ENCODE measurements around the gene SHMT1.
"Not testable (repeated sequence)": the region's sequence is repeated elsewhere in the genome, so short reads cannot be mapped to it uniquely, and the experiment has no call there.

Gene SHMT1

DNA sequence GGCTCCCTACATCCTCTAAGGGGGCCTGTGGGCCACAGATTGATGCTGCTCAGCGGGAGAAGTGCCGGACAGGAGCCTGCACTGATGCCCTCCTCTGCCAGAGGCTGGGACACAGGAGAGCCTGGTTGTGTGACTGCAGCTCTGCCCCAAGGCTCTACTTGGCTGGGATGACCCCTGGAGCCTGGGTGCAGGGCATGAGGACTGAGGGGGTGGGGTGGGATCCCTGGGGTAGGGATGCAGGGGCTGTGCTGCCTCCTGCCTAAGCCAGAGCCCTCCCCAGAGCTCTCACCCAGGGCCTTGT is 14.8 kb upstream of the SHMT1 start:
- DNase-seq (ENCODE audit: low read depth): no peak

DNA sequence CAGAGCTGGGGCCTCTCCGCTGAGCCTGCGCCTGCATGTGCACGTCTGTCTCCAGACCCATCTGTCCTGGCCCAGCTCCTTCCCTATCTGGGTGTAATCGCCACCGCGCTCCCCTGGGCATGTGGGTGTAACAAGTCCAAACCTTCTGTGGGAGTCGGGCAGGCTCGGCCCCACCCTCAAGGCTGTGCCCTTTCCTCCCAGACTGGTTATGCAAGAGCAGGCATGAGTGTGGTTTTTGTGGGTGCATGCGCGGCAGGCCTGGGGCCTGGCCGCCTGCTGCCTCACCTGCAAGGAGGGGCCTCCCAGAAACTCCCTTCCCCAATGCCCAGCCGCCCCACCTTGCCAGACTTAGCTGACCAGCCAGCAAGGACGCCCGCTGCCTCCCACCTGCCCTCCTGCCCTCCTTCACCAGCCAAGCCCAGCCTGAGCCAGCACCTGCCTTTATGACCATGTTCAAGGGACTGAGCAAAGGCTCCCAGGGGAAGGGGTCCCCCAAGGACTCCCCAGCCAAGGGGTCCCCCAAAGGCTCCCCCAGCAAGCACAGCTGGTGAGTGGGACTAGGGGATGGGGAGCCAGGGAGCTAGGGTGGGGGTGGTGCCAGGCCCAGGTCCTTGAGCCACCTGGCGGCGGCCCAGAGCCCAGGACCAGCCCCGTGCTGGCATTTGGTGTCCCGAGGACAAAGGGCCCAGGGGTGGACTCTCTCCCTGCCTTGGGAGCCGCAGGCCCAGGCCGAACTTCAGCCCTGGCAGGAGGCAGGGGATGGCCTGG is 14.3 kb upstream of the SHMT1 start, which contains the start of gene EVPLL:
EVPLL (plus strand) TSS at position 342 of the 768 bp plus-strand sequence. CDS start 3,160 bp downstream, outside the sequence.
- DNase-seq (ENCODE audit: low read depth): no peak

DNA sequence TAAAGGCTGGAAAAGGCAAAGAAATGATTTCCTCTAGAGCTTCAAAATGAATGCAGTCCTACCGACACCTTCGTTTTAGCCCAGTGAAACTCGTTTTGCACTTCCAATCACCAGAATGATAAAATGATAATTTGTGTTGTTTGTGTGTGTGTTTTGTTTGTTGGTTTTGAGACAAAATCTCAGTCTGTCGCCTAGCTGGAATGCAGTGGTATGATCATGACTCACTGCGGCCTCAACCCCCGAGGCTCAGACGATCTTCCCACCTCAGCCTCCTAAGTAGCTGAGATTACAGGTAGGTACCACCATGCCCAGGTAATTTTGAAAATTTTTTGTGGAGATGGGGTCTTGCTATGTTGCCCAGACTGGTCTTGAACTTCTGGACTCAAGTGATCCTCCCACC is 10.9 kb upstream of the SHMT1 start:
- DNase-seq (ENCODE audit: low read depth): no peak

DNA sequence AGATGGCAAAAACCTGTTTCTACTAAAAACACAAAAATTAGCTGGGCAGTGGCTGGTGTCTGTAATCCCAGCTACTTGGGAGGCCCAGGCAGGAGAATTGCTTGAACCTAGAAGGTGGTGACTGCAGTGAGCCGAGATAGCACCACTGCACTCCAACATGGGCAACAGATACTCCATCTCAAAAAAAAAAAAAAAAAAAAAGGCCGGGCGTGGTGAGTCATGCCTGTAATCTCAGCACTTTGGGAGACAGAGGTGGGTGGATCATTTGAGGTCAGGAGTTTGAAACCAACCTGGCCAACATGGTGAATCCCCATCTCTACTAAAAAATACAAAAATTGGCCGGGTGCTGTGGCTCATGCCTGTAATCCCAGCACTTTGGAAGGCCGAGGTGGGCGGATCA is 9.8 kb upstream of the SHMT1 start:
- not testable (repeated sequence) for DNase-seq (ENCODE audit: low read depth)

DNA sequence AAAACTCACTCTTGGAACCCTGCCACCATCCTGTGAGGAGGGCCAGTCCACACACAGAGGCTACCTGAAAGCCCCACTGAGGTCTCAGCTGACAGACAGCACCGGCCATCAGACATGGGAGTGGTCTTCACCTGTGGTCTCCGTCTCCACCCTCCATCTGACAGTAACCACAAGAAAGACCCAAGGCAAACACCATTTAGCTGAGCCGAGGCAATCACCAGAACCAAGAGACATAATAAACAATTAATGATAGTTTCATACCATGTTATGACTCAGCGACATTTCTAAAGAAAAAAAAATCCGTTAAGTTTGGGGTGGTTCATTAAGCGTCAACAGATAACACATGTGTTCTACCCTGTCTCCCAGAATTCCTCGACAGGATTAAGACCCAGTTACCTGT is 8.1 kb upstream of the SHMT1 start:
- DNase-seq (ENCODE audit: low read depth): no peak

DNA sequence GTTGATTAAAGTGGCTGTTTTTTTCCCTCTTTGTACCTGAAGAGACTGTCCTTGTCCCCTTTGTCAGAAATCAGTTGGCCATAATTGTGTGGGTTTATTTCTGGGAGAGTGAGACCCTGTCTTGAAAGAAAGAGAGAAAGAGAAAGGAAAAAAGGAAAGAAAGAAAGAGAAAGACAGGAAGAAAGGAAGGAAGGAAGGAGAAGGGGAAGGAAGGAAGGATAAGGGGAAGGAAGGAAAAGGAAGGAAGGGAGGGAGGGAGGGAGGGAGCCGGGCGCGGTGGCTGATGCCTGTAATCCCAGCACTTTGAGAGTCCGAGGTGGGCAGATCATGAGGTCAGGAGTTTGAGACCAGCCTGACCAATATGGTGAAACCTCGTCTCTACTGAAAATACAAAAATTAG is 7.4 kb upstream of the SHMT1 start:
- DNase-seq (ENCODE audit: low read depth): no peak

DNA sequence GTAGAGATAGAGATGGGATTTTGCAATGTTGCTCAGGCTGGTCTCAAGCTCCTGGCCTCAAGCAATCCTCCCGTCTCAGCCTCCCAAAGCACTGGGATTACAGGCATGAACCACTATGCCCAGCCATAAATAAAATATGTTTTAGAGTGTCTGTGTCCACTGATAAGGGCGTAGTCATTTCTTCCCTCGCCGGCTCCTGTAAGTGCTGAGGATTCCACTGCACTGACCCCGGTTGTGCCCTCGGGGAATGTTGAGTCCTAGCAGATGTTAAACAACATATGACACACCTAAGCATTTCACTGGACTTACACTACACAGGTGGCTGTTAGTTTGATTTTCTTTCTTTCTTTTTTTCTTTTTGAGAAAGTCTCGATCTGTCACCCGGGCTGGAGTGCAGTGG is 5.6 kb upstream of the SHMT1 start:
- no peak for DNase-seq (ENCODE audit: low read depth)

DNA sequence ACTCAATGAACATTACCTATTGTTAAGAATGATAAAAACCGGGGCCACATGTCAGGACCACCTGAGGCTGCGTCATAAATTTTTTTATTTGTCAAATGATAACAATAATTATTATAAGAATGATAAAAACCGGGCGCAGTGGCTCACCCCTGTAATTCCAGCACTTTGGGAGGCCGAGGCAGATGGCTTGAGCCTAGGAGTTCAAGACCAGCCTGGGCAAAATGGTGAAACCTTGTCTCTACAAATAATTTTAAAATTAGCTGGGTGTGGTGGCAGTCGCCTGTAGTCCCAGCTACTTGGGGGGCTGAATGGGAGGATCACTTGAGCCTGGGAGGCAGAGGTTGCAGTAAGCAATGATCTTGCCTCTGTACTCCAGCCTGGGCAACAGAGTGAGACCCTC is 816 bp upstream of the SHMT1 start:
- DNase-seq (ENCODE audit: low read depth): no peak

DNA sequence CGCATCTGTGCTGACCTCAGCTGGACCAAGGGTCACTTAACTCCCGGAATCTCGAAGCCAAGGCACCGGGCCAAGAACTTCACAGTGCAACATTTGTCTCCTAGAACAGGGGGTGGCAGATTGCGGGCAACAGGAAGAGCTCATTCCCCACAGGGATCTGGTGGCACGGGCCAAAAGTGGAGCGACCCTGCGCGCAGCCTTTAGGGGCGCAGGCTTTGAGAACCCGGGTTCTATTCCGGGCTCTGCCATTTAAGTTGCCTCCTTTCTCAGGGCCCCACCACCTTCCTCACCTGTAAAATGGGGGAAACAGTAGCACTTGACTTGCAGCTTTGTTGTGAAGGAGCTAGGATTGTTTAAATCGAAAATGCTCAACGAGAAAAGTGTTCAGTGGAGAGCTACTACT is 651 bp downstream of the SHMT1 start:
- no peak for DNase-seq (ENCODE audit: low read depth)

DNA sequence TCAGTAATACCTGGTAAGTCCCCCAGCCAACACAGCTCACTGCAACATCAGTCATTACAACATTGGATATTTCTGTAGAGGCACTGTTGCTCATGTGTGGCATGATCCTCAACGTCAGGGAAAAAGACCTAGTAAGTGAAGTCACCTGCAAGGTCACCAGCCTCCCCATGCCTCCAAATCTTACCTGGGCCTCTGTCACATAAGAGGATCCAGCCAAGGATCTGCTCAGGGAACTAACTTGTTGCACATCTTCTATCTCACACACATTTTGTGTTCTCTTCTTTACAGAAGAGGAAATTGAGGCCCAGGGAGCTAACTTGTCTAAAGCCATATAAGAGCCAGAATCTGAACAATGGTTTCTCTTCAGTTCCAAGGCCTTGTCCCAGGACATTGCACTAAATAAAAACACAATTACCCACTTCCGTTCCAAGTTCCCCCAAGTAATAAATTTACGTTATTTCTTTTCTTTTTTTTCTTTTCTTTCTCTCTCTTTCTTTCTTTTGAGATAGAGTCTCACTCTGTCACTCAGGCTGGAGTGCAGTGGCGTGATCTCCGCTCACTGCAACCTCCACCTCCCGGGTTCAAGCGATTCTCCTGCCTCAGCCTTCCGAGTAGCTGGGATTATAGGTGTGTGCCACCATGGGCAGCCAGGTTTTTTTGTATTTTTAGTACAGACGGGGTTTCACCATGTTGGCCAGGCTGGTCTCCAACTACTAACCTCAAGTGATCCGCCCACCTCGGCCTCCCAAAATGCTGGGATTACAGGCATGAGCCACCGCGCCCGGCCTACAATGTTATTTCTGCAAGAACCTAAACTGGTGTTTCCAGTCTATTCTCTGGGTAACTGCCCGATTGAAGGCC is 1.3 kb downstream of the SHMT1 start:
- no peak for DNase-seq (ENCODE audit: low read depth)

DNA sequence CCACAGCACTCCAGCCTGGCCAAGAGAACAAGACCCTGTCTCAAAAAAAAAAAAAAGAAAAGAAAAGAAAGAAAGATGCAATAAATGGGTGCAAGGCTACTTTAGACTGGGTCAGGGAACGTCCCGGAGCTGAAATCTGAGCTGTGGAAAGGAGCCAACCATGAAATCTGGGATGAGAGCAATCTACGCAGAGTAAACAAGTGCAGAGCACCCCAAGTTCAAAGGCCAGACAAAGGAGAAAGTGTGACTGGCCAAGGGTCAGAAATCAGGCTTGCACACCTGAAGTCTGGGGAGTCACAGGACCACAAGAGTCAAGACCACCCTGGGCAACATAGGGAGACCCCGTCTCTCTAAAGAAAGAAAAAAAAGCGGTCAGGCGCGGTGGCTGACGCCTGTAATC is 2.8 kb downstream of the SHMT1 start:
- no peak for DNase-seq (ENCODE audit: low read depth)

DNA sequence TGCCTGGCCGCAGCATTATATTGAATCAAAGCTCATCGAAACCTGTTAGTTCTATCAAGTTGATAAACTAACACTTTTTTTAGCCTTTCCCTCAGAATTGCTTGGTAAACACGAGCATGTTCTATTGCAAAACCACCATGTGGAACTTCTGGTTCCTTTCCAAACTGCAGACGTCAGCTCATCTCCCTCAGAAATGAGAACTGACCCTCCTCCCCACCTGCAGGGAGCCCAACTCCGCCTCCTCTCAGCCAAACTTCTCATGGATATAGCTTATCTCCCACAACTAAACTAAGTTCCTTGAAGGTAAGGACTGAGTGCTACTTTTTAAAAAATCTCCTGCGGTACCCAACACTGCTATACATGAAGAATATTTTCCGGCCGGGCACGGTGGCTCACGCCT is 6.7 kb downstream of the SHMT1 start:
- no peak for DNase-seq (ENCODE audit: low read depth)

DNA sequence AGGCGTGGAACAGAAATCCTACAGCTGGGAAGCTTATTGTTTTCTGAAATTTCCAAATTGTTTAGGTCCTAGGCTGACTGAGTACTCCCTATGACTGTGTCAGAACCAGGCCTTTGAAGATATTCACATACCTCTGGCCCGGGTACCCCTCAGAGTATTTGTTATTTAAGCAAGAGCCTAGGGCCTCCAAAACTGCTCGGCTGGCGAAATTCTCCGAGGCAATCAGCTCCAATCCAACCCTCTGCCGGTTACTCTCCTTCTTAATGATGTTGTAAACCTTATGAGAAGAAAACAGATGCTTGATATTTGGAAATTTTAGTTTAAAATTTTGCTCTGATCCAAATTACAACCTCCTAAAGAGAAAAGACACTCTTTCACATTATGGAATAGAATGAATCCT is 9.8 kb downstream of the SHMT1 start:
- no peak for DNase-seq (ENCODE audit: low read depth)

DNA sequence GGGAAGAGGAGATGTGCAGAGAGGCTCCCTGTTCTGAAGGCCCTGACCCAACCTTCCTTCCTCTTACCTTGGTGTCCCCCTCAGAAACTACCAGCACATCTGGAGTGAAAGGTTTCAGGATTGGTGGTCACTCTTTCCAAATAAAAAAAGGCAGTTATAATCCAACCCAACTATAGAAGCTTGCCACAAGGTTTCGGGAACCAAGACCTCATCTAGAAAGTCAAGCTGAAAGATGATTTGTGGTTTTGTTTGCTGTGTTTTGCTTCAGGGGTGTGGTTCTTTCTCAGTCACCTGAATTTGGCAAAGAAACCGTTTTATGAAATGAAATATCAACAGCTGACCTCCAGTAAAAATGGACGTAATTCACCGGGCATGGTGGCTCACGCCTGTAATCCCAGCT is 19.3 kb downstream of the SHMT1 start:
- no peak for DNase-seq (ENCODE audit: low read depth)

DNA sequence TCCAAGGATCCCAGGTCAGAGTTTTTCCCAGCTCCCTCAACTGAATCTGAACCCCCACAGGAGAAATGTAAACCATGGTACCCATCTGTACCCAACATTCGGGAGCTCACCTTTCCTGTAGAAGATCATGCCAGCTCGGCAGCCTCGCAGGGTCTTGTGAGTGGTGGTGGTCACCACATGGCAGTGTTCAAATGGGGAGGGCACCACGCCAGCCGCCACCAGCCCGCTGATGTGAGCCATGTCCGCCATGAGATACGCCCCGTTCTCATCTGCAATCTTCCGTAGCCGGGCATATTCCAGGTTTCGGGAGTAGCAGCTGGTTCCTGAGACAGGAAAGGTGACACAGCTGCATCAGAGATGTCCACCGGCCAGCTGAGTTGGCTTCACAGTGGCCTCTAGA is 23.4 kb downstream of the SHMT1 start:
- DNase-seq (ENCODE audit: low read depth): no peak

DNA sequence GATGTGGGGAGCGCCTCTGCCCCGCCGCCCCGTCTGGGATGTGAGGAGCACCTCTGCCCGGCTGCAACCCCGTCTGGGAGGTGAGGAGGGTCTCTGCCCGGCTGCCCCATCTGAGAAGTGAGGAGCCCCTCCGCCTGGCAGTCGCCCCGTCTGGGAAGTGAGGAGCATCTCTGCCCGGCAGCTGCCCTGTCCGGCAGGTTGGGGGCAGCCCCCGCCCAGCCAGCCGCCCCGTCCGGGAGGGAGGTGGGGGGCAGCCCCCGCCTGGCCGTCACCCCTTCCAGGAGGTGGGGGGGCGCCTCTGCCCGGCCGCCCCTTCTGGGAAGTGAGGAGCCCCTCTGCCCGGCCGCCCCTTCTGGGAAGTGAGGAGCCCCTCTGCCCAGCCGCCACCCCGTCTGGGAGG is 25.2 kb downstream of the SHMT1 start:
- not testable (repeated sequence) for DNase-seq (ENCODE audit: low read depth)

DNA sequence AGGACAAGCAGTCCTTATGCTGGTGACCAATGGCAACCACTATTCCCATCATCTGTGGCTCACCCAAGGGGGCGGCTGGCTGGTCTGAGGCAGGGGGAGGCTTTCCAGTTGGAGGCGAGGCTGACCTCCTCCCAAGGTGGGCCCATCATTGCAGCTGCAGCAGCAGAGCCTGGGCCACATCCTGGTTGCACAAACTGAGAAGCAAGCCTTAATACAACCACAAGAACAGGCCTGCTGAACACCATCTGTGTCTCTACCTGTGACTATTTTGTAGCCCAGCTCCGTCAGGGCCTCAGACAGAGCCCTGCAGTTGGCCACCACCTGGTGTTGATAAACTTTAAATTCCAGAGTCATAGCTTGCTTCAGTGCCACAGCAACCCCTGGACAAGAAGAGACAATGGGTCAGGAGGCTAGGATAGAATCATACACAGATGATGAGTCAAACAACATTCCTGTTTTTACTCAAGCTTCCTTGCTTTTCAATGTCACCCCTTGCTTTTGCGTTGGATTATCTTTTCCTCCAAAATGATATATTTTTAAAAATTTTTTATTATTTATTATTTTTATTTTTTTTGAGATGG is 30.4 kb downstream of the SHMT1 start:
- no peak for DNase-seq (ENCODE audit: low read depth)

DNA sequence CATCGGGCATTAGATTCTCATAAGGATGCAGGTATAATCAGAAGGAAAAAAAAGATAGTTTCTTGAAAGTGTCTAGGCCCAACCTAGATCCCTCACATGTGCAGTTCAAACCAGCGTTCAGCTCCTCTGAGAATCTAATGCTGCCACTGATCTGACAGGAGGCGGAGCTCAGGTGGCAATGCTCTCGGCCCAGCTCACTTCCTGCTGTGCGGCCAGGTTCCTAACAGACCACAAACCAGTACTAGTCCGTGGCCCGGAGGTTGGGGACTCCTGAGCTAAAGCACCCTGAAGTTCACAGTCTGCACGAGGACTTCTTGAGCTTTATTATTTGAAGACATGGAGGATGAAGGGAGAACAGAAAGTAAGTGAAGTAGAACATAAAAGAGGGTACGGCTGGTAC is 31.5 kb downstream of the SHMT1 start:
- no peak for DNase-seq (ENCODE audit: low read depth)

DNA sequence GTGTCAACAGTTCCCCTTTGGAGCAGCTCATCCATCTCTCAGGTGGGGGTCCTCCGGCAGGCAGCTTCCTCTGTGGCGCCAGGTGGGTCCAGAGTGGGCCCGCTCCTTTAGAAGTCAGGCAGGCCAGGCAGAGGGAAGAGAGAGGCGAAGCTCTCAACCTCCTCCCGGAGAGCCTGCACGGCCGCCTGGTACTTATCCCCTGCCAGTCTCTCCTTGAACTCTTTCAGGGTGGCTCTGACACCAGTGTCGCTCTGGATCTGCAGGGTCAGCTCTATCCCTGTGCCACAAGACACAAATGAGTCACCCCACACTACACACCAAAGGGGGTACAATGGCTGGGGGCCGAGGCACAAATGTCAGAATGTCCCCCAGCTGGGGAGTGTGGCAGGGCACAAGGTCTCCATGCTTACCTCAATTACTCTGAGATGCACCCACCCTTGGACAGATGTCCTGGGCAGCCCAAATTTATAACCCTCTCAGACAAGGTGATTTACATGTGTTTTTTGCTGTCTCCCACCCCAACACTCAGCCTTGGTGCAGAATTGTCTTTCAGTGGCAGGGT is 34.6 kb downstream of the SHMT1 start:
- DNase-seq (ENCODE audit: low read depth): no peak

DNA sequence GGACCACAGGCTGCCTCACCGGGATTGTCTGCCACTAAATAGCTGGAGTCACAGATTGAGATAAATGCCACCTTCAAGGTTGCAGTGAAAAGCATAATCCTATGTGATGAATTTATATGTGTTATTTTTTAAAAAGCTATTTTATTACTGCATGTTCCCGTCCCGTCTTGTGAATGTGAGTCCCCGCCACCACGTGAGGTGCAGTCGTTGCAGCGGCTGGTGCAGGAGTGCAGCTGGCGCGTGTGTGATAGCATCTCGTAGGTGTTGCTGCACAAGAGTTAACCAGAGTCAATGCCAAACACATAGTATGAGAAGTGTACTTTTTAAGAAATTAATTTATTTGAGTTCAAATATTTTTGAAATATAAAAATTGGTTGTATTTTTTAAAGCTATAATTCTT is 35.8 kb downstream of the SHMT1 start:
- no peak for DNase-seq (ENCODE audit: low read depth)

DNA sequence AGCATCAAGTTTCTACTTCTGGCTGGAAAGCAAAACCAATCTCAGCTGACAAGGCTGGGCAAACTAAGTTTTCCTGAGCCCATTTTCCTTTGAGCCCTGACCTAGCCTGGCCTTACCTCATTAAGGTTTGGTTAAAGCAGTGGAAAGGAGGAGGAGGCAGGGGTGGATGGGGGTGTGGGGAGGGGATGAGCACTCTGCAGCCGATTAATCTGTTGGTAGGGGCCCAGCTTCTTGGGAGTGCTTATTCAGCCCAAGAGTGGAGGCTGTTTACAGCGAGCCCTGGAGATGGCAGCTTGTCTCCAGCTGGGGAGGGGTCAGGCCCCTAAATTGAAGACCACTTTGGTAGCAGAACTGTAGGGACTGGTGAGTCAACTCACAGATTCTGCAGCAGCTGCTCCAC is 36.3 kb downstream of the SHMT1 start:
- no peak for DNase-seq (ENCODE audit: low read depth)

DNA sequence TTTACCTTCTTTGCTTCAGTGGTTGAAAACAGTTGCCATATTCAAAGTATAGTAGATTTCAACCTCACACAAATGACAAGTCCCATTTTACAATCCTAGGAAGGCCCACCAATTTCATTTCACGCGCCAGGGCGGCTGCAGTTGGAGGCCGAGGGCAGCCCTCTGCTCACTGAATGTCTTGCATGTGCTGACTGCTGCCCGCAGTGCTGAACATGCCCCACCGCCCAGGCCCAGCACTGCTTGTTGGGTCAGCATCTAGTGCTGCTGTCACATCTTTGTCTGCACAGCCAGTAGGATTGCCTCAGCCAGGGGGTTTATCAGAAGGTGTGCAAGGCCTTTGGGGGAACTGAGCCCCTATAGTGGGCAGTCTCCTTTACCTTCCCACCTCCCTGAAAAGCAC is 36.8 kb downstream of the SHMT1 start:
- DNase-seq (ENCODE audit: low read depth): no peak

DNA sequence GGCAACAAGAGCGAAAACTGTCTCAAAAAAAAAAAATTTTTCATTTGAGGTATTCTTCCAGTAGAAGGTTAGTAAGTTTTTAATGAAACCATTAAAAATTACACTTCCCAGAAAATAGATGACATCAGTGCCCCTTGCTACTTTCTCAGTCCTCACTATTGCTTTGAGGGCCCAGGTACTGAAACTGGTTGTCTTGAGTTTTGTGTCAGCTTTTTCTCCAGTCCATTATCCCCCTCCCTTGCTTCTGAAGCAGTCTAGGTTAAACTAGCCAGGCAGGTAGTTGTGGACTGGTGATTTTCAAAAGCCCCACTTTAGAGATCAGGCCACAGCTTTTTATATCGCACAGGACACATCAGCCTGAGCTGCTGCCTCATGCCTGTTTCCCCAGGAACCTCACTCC is 37.3 kb downstream of the SHMT1 start:
- DNase-seq (ENCODE audit: low read depth): no peak

All from stimulated activated CD8-positive, alpha-beta memory T cell treated with anti-CD3 and anti-CD28 coated beads, Interleukin-12 subunit alpha, Interleukin-12 subunit beta, amount 100 ng/mL, for 4 hours (primary cell).